ENCODE results near the gene NOS2.

NOS2 gene

DNA sequence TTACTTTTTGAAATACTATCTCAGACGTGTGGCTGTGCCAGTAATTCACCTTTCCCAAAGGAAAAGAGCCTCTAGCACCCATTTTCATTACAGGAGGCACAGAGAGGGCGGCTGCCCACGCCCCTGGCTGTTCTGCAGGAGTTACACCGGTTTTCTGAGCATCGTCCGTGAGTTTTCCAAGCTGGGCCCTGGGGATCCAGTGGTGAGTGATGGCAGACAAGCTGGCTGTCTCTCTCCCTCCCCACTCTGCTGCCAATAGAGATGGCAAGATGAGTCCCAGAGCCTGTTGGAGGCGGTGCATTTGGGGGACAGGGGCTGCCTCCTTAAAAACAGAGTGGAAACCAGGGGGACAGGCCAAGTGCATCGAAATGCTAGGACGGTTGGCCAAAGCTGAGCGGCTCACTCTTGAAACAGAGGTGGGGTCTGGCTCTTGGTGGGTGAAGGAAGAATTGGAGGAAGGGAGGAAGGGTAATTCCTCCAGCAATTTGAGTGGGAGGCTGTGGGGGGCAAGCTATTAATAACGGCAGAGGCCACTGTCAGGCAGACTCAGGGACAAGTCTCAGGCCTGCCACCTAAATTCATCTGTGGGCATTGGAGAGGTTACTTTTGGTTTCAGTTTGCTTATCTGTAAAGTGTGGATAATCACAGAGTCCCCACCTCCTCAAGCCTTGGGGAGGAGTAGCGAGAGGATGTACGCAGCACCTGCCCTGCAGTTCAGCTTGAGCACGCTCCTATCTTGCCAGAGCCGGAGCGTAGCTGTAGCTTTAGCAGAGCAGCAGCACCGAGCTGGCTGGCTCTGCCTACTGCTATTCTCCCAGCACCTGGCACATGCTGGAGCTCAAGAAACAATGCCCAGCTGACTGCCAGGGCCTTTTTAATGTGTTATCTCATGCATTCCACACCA, 7.5 kb upstream of the NOS2 start:
- Histone ChIP-seq H3K4me2 (ENCODE audit: low read length) (no peak overlapping the region), H3K27ac (ENCODE audit: low read depth, low read length, poor library complexity, severe bottlenecking) (no peak overlapping the region), H3K4me3 (ENCODE audit: low read depth, low read length, poor library complexity, severe bottlenecking) (no peak overlapping the region), H4K20me1 (ENCODE audit: insufficient read depth, low read length) (no peaks in the 10 kb centered on the region), H3K27me3 (ENCODE audit: insufficient read depth, low read length) (no peaks in the 10 kb centered on the region), H3K4me1 (ENCODE audit: insufficient read depth, low read length, severe bottlenecking) (peaks cover 8% of the 10 kb centered on the region), H2AFZ (ENCODE audit: low read length) (no peak overlapping the region), H3K36me3 (ENCODE audit: insufficient read depth, low read length) (no peaks in the 10 kb centered on the region), H3K9ac (ENCODE audit: low read length) (no peak overlapping the region), H3K79me2 (ENCODE audit: insufficient read depth, low read length) (no peaks in the 10 kb centered on the region), H3K9me2 (ENCODE audit: low read depth, low read length) (no peaks in the 10 kb centered on the region), H3F3A (ENCODE audit: insufficient read depth, low read length) (no peaks in the 10 kb centered on the region), H3K9me3 (ENCODE audit: low read length) (no peaks in the 10 kb centered on the region)
- TF ChIP-seq, protein P1, sequence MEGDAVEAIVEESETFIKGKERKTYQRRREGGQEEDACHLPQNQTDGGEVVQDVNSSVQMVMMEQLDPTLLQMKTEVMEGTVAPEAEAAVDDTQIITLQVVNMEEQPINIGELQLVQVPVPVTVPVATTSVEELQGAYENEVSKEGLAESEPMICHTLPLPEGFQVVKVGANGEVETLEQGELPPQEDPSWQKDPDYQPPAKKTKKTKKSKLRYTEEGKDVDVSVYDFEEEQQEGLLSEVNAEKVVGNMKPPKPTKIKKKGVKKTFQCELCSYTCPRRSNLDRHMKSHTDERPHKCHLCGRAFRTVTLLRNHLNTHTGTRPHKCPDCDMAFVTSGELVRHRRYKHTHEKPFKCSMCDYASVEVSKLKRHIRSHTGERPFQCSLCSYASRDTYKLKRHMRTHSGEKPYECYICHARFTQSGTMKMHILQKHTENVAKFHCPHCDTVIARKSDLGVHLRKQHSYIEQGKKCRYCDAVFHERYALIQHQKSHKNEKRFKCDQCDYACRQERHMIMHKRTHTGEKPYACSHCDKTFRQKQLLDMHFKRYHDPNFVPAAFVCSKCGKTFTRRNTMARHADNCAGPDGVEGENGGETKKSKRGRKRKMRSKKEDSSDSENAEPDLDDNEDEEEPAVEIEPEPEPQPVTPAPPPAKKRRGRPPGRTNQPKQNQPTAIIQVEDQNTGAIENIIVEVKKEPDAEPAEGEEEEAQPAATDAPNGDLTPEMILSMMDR (IDR thresholded peaks at IDR 0.05; ENCODE audit: low read length): no peak
- TF ChIP-seq EZH2 (IDR thresholded peaks at IDR 0.05; ENCODE audit: borderline replicate concordance, low read length): no peak

DNA sequence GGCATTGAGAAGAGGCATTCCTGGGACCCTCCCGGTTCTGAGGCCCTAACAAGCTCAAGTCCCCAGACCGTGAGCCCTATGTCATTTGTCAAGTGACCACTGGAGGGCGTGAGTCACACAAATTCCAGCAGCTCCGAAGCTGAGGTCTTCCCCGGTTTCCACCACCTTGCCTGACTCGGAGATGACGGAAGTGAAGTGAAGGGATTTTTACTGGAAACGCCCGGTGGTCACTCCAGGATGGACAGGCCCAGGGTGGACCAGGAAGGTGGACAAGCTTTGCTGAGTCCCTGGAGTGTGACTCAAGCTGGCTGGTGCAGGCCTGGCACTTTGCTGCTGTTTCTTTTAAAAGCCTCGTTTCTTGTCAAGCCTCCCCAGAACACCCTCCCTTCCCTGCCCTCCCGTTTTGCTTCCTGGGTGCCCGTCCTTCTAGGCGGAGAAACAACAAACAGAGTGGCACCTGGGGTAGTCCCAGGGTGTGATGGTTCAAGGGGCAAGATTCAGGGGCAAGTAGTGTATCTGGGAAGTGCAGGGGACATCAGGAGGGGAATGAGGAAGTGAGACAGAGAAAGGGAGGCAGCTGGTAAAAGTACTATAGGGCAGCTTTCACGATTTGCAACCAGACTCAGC, 5.3 kb upstream of the NOS2 start:
- Histone ChIP-seq H3K79me2 (ENCODE audit: insufficient read depth, low read length) (no peaks in the 10 kb centered on the region), H2AFZ (ENCODE audit: low read length) (peak overlapping the region; percentile 36; the same call in 1 of the 2 replicates), H3F3A (ENCODE audit: insufficient read depth, low read length) (no peaks in the 10 kb centered on the region), H3K27me3 (ENCODE audit: insufficient read depth, low read length) (no peaks in the 10 kb centered on the region), H3K9ac (ENCODE audit: low read length) (peak overlapping the region; percentile 39; the same call in 1 of the 2 replicates), H3K9me2 (ENCODE audit: low read depth, low read length) (no peaks in the 10 kb centered on the region), H3K4me1 (ENCODE audit: insufficient read depth, low read length, severe bottlenecking) (peaks cover 8% of the 10 kb centered on the region), H4K20me1 (ENCODE audit: insufficient read depth, low read length) (no peaks in the 10 kb centered on the region), H3K4me3 (ENCODE audit: low read depth, low read length, poor library complexity, severe bottlenecking) (peak overlapping the region; percentile 51), H3K27ac (ENCODE audit: low read depth, low read length, poor library complexity, severe bottlenecking) (no peak overlapping the region), H3K36me3 (ENCODE audit: insufficient read depth, low read length) (no peaks in the 10 kb centered on the region), H3K4me2 (ENCODE audit: low read length) (peak overlapping the region; percentile 74), H3K9me3 (ENCODE audit: low read length) (no peaks in the 10 kb centered on the region)
- no peak for TF ChIP-seq EZH2 (IDR thresholded peaks at IDR 0.05; ENCODE audit: borderline replicate concordance, low read length)
- TF ChIP-seq, protein P1 (IDR thresholded peaks at IDR 0.05; ENCODE audit: low read length): peak; percentile 87

DNA sequence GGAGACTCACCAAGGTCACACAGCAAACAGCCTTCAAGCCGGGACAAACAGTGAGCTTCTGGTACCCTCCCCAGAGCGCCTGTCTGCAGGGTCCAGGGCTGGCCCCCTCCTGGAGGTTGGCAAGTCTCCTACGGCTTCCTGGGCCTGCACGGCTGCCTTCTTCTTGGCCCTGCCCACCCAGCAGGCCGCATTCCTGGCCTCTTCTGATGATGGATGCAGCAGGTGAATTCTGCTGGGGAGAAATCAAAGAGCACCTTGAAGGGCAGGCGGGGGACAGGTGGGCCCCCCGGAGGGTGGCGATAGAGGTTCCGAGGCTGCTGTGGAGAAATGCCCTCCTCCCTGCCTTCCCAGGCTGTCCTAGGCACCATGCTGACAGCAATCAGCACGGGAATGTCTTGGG, 3.8 kb upstream of the NOS2 start:
- H3K4me3 ChIP-seq (ENCODE audit: low read depth, low read length, poor library complexity, severe bottlenecking): no peak overlapping the region
- H3F3A ChIP-seq (ENCODE audit: insufficient read depth, low read length): no peaks in the 10 kb centered on the region

More for the DNA sequence above, 3.8 kb upstream of the NOS2 start:
- Histone ChIP-seq H3K9ac (ENCODE audit: low read length) (no peak overlapping the region), H3K27ac (ENCODE audit: low read depth, low read length, poor library complexity, severe bottlenecking) (no peak overlapping the region), H3K9me3 (ENCODE audit: low read length) (no peaks in the 10 kb centered on the region), H3K9me2 (ENCODE audit: low read depth, low read length) (no peaks in the 10 kb centered on the region), H3K36me3 (ENCODE audit: insufficient read depth, low read length) (no peaks in the 10 kb centered on the region), H3K79me2 (ENCODE audit: insufficient read depth, low read length) (no peaks in the 10 kb centered on the region), H3K27me3 (ENCODE audit: insufficient read depth, low read length) (no peaks in the 10 kb centered on the region), H2AFZ (ENCODE audit: low read length) (no peak overlapping the region), H3K4me2 (ENCODE audit: low read length) (no peak overlapping the region), H3K4me1 (ENCODE audit: insufficient read depth, low read length, severe bottlenecking) (peaks cover 8% of the 10 kb centered on the region), H4K20me1 (ENCODE audit: insufficient read depth, low read length) (no peaks in the 10 kb centered on the region)
- TF ChIP-seq EZH2 (IDR thresholded peaks at IDR 0.05; ENCODE audit: borderline replicate concordance, low read length): no peak
- TF ChIP-seq, protein P1 (IDR thresholded peaks at IDR 0.05; ENCODE audit: low read length): no peak
